Activated CD4-positive, alpha-beta T cell treated with anti-CD3 and anti-CD28 coated beads for 1 hour (primary cell): ENCODE results near the gene TEX14.
"Not testable (repeated sequence)": the region's sequence is repeated elsewhere in the genome, so short reads cannot be mapped to it uniquely, and the experiment has no call there.

Experiments used
- DNase-seq: peaks from one replicate; pipeline ENCODE4 v3.0.0-alpha.2; 2020

TEX14 gene

DNA sequence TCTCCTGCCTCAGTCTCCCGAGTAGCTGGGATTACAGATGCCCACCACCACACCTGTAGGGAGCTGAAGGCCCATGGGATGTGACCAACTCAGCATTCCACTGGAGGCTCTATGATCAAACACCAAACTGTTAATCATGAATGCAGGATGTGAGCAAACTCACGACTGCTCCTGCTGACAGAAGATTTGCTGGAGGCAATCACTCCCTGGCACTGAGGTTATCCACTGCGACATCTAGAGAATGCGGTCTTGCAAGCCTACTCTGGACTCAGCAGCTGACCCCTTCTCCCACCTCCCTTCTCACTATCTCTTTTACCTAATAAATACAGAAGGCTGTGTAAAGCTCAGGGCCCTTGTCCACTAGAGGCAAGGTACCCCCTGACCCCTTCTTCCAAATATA, 4.9 kb downstream of the TEX14 start:
- DNase-seq = no peak

DNA sequence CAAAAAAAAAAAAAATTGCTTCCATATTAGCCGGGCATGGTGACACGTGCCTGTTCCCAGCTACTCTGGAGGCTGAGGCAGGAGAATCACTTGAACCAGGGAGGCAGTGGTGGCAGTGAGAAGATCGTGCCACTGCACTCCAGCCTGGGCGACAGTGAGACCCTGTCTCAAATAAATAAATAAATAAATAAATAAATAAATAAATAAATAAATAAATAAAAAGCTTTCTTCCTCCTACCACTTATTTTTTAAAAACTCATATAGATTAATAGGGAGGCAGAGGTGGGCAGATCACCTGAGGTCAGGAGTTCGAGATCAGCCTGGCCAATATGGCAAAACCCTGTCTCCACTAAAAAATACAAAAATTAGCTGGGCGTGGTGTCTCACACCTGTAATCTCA, 7.4 kb downstream of the TEX14 start:
- DNase-seq = not testable (repeated sequence)

DNA sequence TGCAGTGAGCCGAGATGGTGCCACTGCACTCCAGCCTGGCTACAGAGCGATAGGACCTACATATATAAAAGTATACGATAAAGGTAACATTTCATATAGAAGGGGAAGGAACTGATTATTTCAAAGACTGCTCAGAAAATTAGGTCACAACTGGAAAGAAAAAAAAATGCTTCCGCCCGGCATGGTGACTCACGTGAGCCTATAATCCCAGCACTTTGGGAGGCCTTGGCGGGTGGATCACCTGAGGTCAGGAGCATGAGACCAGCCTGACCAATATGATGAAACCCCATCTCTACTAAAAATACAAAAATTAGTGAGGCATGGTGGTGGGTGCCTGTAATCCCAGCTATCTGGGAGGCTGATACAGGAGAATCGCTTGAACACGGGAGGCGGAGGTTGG, 7.8 kb downstream of the TEX14 start:
- no peak for DNase-seq

DNA sequence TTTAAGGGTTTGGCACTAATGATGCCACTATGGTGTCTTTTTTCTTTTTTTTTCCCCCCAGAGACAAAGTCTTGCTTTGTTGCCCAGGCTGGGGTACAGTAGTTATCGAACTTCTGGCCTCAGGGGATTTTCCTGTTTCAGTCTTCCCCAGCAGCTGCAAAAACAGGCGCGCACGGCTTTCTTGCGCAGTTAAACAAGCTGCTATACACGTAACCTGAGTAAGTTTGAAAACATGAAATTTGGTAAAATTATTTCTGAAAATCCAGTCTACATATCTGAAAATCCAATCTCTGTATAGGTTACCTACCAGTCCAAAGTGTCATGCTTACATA, 11.8 kb downstream of the TEX14 start:
- no peak for DNase-seq

DNA sequence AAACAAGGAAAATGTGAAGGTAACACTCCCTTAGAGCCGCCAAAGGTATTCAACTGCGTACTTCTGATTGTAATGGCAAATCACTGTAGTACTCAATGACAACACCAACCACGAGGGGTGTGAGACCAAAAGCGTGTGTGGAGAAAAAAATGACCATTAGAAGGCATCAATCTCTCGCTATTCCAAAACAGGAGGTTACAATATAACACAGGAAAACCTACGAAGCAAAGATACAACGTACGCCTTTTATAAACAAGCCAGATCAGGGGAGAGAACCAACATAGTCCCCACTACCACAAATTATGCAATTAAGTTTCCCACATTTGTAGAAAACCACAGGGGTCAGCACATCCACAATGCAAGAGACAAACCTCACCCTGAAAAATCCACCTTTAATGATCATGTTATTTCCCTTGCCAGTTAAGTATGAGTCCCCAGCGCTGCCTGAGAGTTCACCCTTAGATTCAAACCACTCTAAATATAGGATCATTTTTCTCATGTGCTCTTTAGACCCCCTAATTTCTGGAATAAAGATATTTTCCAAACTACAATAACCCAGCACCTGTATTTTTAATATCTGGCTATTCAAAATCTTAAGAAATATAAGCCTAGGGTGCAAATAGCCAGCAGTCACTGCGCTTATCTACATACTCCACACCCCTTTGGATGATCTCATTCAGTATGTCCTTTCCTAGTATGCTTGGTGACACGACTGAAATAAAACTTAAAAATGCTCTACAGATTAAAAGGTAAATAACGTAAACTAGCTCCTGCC, 12.4 kb downstream of the TEX14 start:
- DNase-seq = no peak

DNA sequence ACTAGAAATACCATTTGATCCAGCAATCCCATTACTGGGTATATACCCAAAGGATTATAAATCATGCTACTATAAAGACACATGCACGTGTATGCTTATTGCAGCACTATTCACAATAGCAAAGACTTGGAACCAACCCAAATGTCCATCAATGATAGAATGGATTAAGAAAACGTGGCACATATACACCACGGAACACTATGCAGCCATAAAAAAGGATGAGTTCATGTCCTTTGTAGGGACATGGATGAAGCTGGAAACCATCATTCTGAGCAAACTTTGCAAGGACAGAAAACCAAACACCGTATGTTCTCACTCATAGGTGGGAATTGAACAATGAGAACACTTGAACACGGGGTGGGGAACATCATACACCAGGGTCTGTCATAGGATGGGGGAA, 13.6 kb downstream of the TEX14 start:
- DNase-seq = not testable (repeated sequence)

DNA sequence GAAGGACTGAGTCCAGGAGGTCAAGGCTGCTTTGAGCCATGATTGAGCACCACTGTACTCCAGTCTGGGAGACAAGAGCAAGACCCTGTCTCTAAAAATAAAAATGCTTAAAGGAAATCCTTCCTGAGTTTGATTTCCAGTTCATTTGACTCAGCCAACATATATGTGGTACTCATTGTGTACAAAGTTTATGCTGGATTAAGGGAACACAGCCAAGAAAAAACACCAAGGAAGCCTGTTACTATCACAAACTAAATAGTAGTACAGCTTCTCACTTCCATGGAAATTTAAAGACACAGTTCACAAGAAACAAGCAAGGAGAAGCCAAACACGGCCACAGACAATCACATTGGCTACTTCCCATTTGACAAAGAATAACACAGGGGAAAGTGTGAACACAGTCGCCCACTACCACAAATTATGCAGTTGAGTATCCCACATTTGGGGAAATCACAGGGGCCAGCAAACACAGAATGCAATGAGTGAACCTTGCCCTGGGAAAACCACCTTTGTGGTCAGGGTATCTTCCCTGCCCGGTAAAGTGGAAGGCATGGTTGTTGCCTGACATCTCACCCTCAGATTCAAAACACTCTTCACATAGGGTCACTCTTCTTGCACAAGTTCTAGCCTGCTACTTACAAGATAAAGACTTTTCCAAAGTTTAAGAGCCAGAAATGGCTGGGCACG, 14.5 kb downstream of the TEX14 start:
- DNase-seq = no peak

DNA sequence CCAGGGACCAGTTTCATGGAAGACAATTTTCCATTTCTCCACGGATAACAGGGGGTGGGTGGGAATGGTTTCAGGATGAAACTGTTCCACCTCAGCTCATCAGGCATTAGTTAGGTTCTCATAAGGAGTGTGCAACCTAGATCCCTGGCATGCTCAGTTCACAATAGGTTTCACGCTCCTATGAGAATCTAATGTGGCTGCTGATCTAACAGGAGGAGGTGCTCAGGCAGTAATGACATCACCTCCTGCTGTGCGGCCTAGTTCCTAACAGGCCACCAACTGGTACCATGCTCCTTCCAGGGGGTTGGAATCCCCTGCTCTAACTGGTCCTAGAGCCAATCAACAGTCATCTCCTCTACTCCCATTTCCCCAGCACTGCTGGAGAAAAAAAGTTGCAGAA, 19.9 kb downstream of the TEX14 start:
- no peak for DNase-seq

DNA sequence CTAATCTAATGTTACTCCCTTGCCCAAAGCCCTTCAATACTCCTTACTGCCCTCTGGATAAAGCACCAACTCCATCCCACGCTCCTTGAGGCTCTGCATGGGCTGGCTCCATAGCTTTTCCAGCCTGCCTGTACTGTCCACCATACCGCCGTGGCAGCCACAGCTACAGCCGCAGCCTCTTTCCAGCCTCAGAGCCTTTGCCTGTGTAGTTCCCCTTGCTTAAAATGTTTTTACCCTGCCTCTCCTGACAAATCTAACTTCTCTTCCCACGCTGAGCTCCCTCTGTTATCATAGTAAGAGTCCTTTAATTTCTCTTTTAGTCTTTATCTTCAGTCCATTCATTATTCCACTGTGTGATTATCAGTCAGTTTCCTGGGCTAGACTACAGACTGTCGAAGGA, 22.0 kb downstream of the TEX14 start:
- DNase-seq = no peak

DNA sequence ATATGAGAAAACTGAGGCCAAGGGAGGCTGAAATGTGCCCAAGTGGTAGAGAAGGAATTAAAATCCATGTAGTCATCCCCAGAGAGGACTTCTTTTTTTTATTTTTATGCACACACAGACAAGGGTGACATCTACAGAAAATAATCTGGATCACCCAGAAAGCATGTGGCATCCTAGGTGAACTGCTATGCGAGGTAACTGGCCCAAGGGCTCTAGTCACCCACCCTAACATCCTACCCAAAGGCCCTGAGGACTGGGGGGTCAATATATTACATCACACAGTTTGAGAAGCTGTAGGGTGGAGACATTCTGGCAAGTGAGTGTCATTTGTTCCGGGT, 23.3 kb downstream of the TEX14 start:
- DNase-seq = no peak

DNA sequence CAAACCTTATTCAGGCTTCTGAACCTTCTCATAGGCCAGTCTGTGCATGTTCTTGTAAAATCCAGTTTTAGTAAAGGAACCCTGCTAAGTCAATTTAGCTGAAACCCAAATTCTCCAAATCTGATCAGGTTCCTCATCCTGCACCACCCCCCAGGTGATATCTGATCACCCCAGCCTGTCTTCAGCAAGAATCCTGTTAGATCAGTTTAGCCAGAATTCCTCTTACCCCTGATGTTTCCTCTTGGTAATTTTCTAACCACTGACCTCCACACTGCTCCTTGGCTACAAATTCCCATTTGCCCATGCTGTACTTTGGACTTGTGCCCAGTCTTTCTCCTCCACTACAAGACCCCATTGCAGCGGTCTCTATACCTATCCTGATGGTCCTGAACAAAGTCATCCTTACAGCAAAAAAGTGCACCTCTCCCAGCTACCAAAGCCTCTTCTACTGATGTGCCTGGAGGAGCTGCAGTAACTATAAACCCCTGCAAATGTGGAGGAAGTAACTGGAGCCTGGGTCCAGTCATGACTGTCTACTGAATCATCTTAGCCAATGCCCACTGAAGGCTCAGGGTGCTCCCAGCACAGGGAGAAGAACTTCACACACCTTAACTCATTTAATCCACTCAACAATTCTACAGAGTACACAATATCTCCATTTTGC, 23.8 kb downstream of the TEX14 start:
- DNase-seq = no peak

DNA sequence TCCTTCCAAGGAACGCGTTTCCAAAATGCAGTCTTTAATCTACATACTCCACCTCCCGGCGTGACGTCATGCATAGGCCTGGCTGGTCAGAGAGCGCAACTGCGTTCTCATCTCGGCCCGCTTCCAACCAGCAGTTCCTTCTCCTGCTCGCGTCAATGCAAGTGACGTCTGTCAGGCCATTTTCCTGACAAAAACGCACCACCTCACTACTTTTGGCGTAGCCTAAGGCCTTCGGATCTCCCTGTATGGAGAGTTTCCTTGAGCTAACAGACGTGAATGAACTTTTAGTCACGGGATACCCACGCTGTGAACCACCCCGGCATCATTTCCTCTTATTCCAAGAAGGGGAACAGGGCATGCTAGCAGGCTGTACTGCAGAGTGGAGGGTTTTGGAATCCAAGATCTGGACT, 25.0 kb downstream of the TEX14 start:
- no peak for DNase-seq

DNA sequence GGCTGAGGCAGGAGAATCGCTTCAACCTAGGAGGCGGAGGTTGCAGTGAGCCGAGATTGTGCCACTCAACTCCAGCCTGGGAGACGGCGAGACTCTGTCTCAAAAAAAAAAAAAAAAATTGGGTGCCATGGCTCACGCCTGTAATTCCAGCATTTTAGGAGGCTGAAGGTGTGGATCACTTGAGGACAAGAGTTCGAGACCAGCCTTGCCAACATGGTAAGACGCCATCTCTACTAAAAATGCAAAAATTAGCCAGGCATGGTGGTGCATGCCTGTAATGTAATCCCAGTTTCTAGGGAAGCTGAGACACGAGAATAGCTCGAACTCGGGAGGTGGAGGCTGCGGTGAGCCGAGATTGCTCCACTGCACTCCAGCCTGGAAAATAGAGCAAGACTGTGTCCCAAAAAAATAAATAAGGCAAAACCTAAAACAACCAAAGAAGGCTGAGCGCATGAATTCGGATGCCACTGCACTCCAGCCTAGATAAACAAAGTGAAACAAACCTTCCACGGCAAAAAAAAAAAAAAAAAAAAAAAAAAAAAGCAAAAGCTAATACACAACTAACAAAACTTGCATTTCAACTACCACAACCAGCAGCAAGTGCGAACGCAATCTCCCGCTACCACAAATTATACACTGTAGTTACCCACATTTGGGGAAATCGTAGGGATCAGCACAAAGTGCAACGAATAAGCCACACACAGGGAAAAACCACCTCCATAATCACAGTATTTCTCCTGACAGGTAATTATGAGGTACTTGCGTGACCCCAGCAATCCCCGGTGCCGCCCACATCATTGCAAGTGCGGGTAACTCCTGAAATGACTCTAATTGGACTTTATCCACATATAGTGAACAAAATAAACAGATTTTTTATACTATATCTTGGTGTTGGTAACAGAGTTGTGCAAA, 25.6 kb downstream of the TEX14 start:
- no peak for DNase-seq

DNA sequence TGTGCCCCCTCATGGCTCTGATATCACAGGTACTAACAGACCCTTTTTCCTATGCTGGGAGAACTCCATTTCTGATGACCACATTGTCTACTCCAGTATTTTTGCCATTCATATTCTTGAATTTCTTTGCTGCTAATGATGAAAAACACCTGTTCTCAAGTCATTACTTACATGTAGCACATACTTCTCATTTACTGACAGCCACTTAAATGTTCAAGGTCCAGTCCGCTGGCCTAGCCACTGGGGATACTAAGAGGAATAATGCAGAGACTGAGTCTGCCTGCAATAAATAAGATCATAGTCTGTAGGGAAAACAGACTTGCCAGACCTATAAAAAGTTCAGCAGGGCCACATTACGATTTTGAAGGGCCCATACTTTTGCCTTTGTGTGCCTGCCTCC, 27.5 kb downstream of the TEX14 start:
- no peak for DNase-seq

DNA sequence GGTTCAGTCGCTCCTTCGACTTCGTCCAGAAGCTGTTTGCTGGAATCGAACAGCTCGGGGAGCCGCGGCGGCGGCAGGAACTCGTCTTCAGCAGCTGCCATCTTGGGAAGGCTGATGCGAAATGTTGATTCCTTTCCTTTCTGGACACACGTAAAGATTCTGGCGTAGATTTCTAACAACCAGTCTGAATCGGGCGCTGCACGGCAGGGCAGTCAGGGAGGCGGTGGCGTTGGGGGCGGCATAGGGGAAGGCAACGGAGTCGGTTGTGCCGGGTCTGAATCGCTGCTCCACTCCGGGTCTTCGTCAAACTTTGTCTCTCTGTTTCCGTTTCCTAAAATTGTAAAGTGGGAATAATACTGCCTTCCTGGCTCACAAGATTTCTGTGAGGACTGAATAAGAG, 30.3 kb downstream of the TEX14 start:
- no peak for DNase-seq

DNA sequence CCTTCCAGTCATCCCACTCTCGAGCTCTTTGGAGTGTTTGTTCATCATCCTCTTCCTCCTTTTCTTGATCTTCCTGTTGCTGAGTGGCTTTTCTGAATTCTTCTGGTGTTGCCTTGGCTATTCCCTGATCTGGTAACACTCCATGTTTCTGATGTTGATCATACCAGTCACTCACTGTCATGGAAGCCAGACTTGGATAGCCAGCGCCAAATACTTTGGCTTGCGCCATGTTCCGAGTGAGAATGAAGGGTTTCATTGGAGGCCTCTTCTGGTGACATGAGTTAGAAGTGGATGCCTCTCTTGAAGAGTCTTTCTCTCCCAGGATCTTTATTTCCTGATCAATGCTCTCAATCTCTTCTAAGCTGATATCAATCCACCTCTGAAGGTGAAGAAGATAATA, 31.2 kb downstream of the TEX14 start:
- DNase-seq = no peak

DNA sequence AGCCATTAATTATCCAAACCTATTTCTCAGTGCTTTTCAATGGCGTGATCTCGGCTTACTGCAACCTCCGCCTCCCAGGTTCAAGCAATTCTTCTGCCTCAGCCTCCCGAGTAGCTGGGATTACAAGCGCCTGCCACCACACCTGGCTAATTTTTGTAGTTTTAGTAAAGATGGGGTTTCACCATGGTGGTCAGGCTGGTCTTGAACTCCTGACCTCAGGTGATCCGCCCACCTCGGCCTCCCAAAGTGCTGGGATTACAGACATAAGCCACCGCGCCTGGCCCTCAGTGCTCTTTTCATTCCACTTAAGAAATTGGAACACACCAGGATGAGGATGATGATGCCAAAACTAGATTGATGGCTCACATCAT, 32.1 kb downstream of the TEX14 start:
- not testable (repeated sequence) for DNase-seq

DNA sequence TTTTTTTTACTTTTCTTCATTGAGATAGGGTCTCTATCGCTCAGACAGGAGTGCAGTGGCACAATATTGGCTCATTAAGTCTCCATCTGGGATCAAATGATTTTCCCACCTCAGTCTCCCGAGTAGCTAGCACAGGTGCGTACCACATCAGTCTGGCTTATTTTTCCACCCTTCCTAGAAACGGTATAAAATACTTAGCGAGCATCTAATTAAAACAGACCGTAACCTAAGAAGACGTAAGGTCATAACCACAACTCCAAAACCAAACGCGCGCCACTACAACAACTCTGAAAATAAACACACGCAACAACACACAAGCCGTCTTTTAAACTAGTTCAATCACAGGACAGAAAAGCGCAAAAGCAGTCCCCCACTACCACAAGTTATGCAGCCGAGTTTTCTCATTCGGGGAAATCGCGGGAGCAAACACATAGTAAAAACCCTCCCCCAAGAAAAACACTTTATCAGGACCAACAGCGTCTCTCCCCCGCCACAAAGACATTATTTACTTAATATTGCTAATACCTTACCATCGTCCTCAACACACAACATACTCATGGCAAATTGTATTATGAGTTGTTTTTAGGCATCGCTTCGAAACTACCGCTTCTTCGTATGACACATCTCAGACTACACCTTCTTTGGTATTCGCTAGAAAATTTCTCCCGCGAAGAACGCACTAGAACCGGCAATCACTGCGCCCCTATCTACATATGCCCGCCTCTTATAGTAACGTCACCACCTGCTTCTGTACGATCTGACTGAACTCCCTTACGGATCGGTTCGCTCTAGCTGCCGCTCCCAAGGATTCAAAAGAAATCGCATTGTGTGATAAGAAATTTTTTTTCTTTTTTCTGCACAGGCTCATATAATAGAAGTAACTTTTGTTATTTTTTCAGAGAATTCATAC, 32.8 kb downstream of the TEX14 start:
- DNase-seq = peak; percentile 57

DNA sequence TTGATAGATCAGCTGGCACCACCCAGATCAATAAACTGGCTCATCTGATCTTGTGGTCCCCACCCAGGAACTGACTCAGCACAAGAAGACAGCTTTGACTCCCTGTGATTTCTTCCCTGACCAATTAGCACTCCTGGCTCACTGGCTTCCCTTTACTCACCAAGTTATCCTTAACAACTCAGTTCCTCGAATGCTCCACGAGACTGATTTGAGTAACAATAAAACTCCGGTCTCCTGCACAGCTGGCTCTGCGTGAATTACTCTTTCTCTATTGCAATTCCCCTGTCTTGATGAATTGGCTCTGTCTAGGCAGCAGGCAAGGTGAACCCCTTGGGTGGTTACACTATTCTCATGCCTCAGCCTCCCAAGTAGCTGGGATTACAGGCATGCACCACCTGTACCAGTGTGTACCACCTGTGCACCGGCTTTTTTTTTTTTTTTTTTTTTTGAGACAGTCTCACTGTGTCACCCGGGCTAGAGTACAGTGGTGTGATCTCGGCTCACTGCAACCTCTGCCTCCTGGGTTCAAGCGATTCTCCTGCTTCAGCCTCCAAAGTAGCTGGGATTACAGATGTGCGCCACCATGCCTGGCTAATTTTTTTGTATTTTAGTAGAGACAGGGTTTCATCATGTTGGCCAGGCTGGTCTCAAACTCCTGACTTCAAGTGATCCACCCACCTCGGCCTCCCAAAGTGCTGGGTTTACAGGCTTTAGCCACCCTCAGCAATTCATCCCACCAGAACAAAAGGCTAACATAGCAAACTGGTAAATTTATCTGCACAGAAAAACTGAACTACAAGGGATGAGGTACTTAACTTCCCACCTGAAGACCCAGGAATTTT, 33.7 kb downstream of the TEX14 start:
- DNase-seq = not testable (repeated sequence)

DNA sequence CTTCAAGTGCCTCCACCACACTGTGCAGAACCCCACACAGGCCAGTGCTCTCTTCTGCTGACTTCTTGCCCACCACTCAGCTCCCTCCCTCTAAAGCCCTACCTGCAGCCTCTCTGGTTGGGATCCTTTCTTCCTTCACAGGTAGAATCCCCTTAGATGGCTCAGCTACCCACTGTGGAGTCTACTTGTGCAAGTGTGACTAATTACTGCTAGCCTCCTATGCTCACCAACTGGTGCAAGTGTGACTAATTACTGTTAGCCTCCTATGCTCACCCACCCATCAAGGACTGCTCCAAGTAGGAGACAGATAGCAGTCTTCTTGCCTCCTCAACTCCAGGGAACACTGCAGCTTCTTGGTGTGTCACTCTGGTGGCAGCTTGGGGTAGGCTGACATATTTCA, 43.6 kb downstream of the TEX14 start:
- DNase-seq = no peak

DNA sequence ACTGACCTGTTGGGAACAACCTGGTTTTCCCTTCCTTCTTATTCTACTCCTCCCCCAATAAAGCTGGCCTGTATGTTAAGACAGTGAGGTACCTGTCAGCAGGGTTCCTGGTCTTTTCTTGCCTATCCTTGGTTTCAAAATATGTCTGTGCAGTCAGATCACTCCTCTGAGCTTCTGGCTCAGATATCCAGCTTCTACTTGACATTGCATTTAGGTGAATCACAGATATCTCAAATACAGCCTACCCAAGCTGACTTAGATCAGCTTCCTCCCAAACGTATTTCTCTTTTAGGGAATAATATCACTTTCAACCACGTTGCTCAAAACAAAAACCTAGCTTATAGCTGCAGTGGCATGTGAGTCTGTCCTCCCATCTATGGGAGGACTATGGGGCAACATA, 48.7 kb downstream of the TEX14 start:
- DNase-seq = no peak
